GM23338 (cell line): ENCODE data around the gene PFKM. TPM values are rescaled to one million over a fixed set of nuclear protein-coding genes. Genes with fewer than 3 reads are reported as not detected.

ENCODE experiments used
- ATAC-seq: fragments of 200-7000 bp; cut with Tn5 transposase; 3 replicates; pipeline ENCODE4 v1.9.1; 2020
- DNase-seq: peaks from one replicate; pipeline ENCODE4 v3.0.0-alpha.2; 2015; ENCODE audit warnings: low spot score
- H2AFZ ChIP-seq: fragments of 200-600 bp; sonication (generic); 2 replicates; pipeline ENCODE4 v1.8.0; 2016; ENCODE audit warnings: antibody characterized with exemption, mild to moderate bottlenecking, moderate library complexity
- H3F3A ChIP-seq: fragments of 200-600 bp; sonication (generic); replicated peaks from 2 replicates; pipeline ENCODE4 v1.8.0; 2017; ENCODE audit warnings: antibody characterized with exemption, mixed run types, low read depth
- H3K27ac ChIP-seq: fragments of 200-600 bp; sonication (generic); 2 replicates; pipeline ENCODE4 v1.6.1; 2016; ENCODE audit warnings: low read depth
- H3K27me3 ChIP-seq: fragments of 200-600 bp; sonication (generic); 2 replicates; pipeline ENCODE4 v1.8.0; 2016; ENCODE audit warnings: mild to moderate bottlenecking, mixed run types, moderate library complexity; ENCODE audit not compliant: insufficient read depth
- H3K36me3 ChIP-seq: fragments of 200-600 bp; sonication (generic); 2 replicates; pipeline ENCODE4 v1.8.0; 2016; ENCODE audit warnings: mild to moderate bottlenecking; ENCODE audit not compliant: insufficient read depth
- H3K4me1 ChIP-seq: fragments of 200-600 bp; sonication (generic); 2 replicates; pipeline ENCODE4 v1.8.0; 2016; ENCODE audit warnings: mild to moderate bottlenecking, moderate library complexity; ENCODE audit not compliant: insufficient read depth
- H3K4me2 ChIP-seq: fragments of 200-600 bp; sonication (generic); 2 replicates; pipeline ENCODE4 v1.7.1; 2017; ENCODE audit warnings: mixed run types
- H3K4me3 ChIP-seq: fragments of 200-600 bp; sonication (generic); 2 replicates; pipeline ENCODE4 v1.6.1; 2016; ENCODE audit warnings: mixed run types
- H3K79me2 ChIP-seq: fragments of 200-600 bp; sonication (generic); replicated peaks from 2 replicates; pipeline ENCODE4 v1.8.0; 2017; ENCODE audit warnings: mild to moderate bottlenecking; ENCODE audit not compliant: insufficient read depth
- H3K9me2 ChIP-seq: fragments of 200-600 bp; sonication (generic); 2 replicates; pipeline ENCODE4 v1.8.0; 2017; ENCODE audit not compliant: insufficient read depth
- H4K20me1 ChIP-seq: fragments of 200-600 bp; sonication (generic); replicated peaks from 2 replicates; pipeline ENCODE4 v1.8.0; 2017; ENCODE audit warnings: mild to moderate bottlenecking; ENCODE audit not compliant: insufficient read depth
- H3K27ac Mint-ChIP-seq: 2 replicates; pipeline ENCODE4 v1.8.0; 2020; ENCODE audit warnings: inconsistent platforms, mild to moderate bottlenecking, moderate library complexity, mixed read lengths
- H3K27me3 Mint-ChIP-seq: 3 replicates; pipeline ENCODE4 v1.8.0; 2022; ENCODE audit warnings: low read depth, mild to moderate bottlenecking, moderate library complexity, mixed read lengths, inconsistent platforms; ENCODE audit not compliant: insufficient read depth, poor library complexity
- H3K36me3 Mint-ChIP-seq: 3 replicates; pipeline ENCODE4 v1.8.0; 2021; ENCODE audit warnings: low read depth, mild to moderate bottlenecking, inconsistent platforms, moderate library complexity, mixed read lengths
- H3K4me1 Mint-ChIP-seq: 3 replicates; pipeline ENCODE4 v1.8.0; 2020; ENCODE audit warnings: mild to moderate bottlenecking, inconsistent platforms, mixed read lengths
- H3K4me3 Mint-ChIP-seq: 3 replicates; pipeline ENCODE4 v1.8.0; 2021; ENCODE audit warnings: moderate library complexity, mild to moderate bottlenecking, inconsistent platforms, mixed read lengths
- H3K9me3 Mint-ChIP-seq: 3 replicates; pipeline ENCODE4 v1.8.0; 2020; ENCODE audit warnings: moderate library complexity, mild to moderate bottlenecking, inconsistent platforms, mixed read lengths
- CREB1 ChIP-seq: fragments of 250-450 bp; sonication (Bioruptor Pico); IDR thresholded peaks from 2 replicates; pipeline ENCODE4 v1.5.0; 2020; ENCODE audit warnings: low read depth, mild to moderate bottlenecking, moderate library complexity
- EZH2 ChIP-seq: fragments of 200-600 bp; sonication (generic); IDR thresholded peaks from one replicate; pipeline ENCODE4 v1.8.0; 2017; ENCODE audit warnings: antibody characterized with exemption, mild to moderate bottlenecking, low read depth; ENCODE audit not compliant: unreplicated experiment
- EZH2phosphoT487 ChIP-seq: fragments of 200-600 bp; sonication (generic); IDR thresholded peaks from one replicate; pipeline ENCODE4 v1.8.1; 2018; ENCODE audit warnings: antibody characterized with exemption; ENCODE audit not compliant: unreplicated experiment
- JUNB ChIP-seq: IDR thresholded peaks from one replicate; pipeline ENCODE4 v1.6.1; 2016; ENCODE audit warnings: antibody characterized with exemption; ENCODE audit not compliant: unreplicated experiment
- NANOG ChIP-seq: IDR thresholded peaks from 2 replicates; pipeline ENCODE4 v1.6.1; 2016; ENCODE audit warnings: antibody characterized with exemption, borderline replicate concordance
- POLR2AphosphoS5 ChIP-seq: IDR thresholded peaks from 2 replicates; pipeline ENCODE4 v1.6.1; 2016; ENCODE audit warnings: antibody characterized with exemption, low read depth
- STAT1 ChIP-seq: IDR thresholded peaks from one replicate; pipeline ENCODE4 v1.6.1; 2016; ENCODE audit warnings: antibody characterized with exemption; ENCODE audit not compliant: unreplicated experiment
- ZNF114 ChIP-seq: fragments of 250-450 bp; sonication (Bioruptor Pico); IDR thresholded peaks from 2 replicates; pipeline ENCODE4 v1.5.0; 2020; ENCODE audit warnings: mild to moderate bottlenecking, moderate library complexity
- ZNF331 ChIP-seq: fragments of 250-450 bp; sonication (Bioruptor Pico); IDR thresholded peaks from 2 replicates; pipeline ENCODE4 v1.5.0; 2020; ENCODE audit warnings: low read depth, mild to moderate bottlenecking, moderate library complexity
- polyA plus RNA-seq: library from polyadenylated mRNA; unstranded; fragments of >200 nt; fragmentation: Nextera tagmentation; extraction: Ambion mirVana; gene quantifications from 2 replicates; pipeline ENCODE4 v1.2.1, GENCODE V29; 2016
- total RNA-seq: library from RNA; depleted of rRNA; stranded (reverse); fragments of >200 nt; shearing (Covaris generic); gene quantifications from 2 replicates; pipeline ENCODE4 v1.2.3, GENCODE V29; 2014
- TF ChIP-seq, protein P1 (sequence below): IDR thresholded peaks from 2 replicates; pipeline ENCODE4 v1.6.1; 2016; ENCODE audit warnings: antibody characterized with exemption
- TF ChIP-seq, protein P2 (sequence below): fragments of 250-450 bp; sonication (Bioruptor Pico); IDR thresholded peaks from 2 replicates; pipeline ENCODE4 v1.5.0; 2020; ENCODE audit warnings: mild to moderate bottlenecking, moderate library complexity
- TF ChIP-seq, protein P3 (sequence below), 2 experiments: fragments of 200-600 bp in 1 of 2; sonication (generic) in 1 of 2; conservative IDR thresholded peaks; 2 replicates each; pipeline versions ENCODE4 v1.5.1 to v1.6.1; 2016 to 2017; ENCODE audit warnings: antibody characterized with exemption in 2 of 2, low read depth in 2 of 2, mild to moderate bottlenecking in 2 of 2, moderate library complexity in 1 of 2
- TF ChIP-seq, protein P4 (sequence below): IDR thresholded peaks from one replicate; pipeline ENCODE4 v1.6.1; 2018; ENCODE audit warnings: antibody characterized with exemption; ENCODE audit not compliant: unreplicated experiment

Gene PFKM
- total and polyA plus RNA-seq, 2 experiments from 2014 or later: 47.2 to 82.5 TPM

DNA sequence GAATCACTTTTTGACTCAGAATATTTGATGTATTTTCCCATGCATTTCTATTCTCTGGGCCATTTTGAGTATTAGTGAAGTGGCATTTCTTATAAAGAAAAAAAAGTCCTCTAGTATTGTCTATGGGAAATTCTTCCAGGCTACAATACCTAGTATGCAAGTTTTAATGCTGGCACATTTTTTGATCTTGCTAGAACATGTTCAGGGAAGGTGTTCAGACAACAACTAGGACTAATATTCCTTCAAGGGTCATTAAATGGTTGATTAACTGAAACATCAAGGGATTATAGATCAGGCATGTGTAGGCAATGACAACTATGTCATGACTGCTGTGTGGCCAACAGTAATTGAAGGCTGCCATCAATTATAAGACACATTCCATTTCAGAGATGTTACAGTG lies 71.9 kb downstream of the PFKM start:
- no peak for DNase-seq
- no peaks in the 10 kb centered on the region for H3K36me3 ChIP-seq
- Mint-ChIP-seq H3K4me1 (peaks cover 12% of the 10 kb centered on the region; the same call in 2 of the 3 replicates), H3K9me3 (no peaks in the 10 kb centered on the region), H3K36me3 (no peaks in the 10 kb centered on the region), H3K4me3 (no peak overlapping the region), H3K27me3 (peaks cover 10% of the 10 kb centered on the region), H3K27ac (no peak overlapping the region)
- peaks cover 38% of the 10 kb centered on the region; the same call in 1 of the 2 replicates for H3K27me3 ChIP-seq
- TF ChIP-seq ZNF331 (CRISPR knock-in tag) (no peak), STAT1 (no peak), EZH2phosphoT487 (no peak), ZNF114 (CRISPR knock-in tag) (no peak), NANOG (no peak), CREB1 (no peak), POLR2AphosphoS5 (no peak), EZH2 (no peak), JUNB (no peak)
- TF ChIP-seq, protein P1, sequence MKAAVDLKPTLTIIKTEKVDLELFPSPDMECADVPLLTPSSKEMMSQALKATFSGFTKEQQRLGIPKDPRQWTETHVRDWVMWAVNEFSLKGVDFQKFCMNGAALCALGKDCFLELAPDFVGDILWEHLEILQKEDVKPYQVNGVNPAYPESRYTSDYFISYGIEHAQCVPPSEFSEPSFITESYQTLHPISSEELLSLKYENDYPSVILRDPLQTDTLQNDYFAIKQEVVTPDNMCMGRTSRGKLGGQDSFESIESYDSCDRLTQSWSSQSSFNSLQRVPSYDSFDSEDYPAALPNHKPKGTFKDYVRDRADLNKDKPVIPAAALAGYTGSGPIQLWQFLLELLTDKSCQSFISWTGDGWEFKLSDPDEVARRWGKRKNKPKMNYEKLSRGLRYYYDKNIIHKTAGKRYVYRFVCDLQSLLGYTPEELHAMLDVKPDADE: no peak
- TF ChIP-seq, protein P2, sequence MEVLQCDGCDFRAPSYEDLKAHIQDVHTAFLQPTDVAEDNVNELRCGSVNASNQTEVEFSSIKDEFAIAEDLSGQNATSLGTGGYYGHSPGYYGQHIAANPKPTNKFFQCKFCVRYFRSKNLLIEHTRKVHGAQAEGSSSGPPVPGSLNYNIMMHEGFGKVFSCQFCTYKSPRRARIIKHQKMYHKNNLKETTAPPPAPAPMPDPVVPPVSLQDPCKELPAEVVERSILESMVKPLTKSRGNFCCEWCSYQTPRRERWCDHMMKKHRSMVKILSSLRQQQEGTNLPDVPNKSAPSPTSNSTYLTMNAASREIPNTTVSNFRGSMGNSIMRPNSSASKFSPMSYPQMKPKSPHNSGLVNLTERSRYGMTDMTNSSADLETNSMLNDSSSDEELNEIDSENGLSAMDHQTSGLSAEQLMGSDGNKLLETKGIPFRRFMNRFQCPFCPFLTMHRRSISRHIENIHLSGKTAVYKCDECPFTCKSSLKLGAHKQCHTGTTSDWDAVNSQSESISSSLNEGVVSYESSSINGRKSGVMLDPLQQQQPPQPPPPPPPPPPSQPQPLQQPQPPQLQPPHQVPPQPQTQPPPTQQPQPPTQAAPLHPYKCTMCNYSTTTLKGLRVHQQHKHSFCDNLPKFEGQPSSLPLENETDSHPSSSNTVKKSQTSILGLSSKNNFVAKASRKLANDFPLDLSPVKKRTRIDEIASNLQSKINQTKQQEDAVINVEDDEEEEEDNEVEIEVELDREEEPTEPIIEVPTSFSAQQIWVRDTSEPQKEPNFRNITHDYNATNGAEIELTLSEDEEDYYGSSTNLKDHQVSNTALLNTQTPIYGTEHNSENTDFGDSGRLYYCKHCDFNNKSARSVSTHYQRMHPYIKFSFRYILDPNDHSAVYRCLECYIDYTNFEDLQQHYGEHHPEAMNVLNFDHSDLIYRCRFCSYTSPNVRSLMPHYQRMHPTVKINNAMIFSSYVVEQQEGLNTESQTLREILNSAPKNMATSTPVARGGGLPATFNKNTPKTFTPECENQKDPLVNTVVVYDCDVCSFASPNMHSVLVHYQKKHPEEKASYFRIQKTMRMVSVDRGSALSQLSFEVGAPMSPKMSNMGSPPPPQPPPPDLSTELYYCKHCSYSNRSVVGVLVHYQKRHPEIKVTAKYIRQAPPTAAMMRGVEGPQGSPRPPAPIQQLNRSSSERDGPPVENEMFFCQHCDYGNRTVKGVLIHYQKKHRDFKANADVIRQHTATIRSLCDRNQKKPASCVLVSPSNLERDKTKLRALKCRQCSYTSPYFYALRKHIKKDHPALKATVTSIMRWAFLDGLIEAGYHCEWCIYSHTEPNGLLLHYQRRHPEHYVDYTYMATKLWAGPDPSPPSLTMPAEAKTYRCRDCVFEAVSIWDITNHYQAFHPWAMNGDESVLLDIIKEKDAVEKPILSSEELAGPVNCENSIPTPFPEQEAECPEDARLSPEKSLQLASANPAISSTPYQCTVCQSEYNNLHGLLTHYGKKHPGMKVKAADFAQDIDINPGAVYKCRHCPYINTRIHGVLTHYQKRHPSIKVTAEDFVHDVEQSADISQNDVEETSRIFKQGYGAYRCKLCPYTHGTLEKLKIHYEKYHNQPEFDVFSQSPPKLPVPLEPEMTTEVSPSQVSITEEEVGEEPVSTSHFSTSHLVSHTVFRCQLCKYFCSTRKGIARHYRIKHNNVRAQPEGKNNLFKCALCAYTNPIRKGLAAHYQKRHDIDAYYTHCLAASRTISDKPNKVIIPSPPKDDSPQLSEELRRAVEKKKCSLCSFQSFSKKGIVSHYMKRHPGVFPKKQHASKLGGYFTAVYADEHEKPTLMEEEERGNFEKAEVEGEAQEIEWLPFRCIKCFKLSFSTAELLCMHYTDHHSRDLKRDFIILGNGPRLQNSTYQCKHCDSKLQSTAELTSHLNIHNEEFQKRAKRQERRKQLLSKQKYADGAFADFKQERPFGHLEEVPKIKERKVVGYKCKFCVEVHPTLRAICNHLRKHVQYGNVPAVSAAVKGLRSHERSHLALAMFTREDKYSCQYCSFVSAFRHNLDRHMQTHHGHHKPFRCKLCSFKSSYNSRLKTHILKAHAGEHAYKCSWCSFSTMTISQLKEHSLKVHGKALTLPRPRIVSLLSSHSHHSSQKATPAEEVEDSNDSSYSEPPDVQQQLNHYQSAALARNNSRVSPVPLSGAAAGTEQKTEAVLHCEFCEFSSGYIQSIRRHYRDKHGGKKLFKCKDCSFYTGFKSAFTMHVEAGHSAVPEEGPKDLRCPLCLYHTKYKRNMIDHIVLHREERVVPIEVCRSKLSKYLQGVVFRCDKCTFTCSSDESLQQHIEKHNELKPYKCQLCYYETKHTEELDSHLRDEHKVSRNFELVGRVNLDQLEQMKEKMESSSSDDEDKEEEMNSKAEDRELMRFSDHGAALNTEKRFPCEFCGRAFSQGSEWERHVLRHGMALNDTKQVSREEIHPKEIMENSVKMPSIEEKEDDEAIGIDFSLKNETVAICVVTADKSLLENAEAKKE (CRISPR knock-in tag): no peak
- TF ChIP-seq, protein P3, sequence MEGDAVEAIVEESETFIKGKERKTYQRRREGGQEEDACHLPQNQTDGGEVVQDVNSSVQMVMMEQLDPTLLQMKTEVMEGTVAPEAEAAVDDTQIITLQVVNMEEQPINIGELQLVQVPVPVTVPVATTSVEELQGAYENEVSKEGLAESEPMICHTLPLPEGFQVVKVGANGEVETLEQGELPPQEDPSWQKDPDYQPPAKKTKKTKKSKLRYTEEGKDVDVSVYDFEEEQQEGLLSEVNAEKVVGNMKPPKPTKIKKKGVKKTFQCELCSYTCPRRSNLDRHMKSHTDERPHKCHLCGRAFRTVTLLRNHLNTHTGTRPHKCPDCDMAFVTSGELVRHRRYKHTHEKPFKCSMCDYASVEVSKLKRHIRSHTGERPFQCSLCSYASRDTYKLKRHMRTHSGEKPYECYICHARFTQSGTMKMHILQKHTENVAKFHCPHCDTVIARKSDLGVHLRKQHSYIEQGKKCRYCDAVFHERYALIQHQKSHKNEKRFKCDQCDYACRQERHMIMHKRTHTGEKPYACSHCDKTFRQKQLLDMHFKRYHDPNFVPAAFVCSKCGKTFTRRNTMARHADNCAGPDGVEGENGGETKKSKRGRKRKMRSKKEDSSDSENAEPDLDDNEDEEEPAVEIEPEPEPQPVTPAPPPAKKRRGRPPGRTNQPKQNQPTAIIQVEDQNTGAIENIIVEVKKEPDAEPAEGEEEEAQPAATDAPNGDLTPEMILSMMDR (conservative IDR thresholded peaks at IDR 0.05; ENCODE audit: low read depth in 2 of 2): no peak
- TF ChIP-seq, protein P4, sequence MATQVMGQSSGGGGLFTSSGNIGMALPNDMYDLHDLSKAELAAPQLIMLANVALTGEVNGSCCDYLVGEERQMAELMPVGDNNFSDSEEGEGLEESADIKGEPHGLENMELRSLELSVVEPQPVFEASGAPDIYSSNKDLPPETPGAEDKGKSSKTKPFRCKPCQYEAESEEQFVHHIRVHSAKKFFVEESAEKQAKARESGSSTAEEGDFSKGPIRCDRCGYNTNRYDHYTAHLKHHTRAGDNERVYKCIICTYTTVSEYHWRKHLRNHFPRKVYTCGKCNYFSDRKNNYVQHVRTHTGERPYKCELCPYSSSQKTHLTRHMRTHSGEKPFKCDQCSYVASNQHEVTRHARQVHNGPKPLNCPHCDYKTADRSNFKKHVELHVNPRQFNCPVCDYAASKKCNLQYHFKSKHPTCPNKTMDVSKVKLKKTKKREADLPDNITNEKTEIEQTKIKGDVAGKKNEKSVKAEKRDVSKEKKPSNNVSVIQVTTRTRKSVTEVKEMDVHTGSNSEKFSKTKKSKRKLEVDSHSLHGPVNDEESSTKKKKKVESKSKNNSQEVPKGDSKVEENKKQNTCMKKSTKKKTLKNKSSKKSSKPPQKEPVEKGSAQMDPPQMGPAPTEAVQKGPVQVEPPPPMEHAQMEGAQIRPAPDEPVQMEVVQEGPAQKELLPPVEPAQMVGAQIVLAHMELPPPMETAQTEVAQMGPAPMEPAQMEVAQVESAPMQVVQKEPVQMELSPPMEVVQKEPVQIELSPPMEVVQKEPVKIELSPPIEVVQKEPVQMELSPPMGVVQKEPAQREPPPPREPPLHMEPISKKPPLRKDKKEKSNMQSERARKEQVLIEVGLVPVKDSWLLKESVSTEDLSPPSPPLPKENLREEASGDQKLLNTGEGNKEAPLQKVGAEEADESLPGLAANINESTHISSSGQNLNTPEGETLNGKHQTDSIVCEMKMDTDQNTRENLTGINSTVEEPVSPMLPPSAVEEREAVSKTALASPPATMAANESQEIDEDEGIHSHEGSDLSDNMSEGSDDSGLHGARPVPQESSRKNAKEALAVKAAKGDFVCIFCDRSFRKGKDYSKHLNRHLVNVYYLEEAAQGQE: no peak
- no peak for ATAC-seq
- no peaks in the 10 kb centered on the region for H4K20me1 ChIP-seq
- H3K27ac ChIP-seq: no peak overlapping the region
- H3F3A ChIP-seq: no peaks in the 10 kb centered on the region
- no peaks in the 10 kb centered on the region for H3K9me2 ChIP-seq
- no peak overlapping the region for H2AFZ ChIP-seq
- H3K4me3 ChIP-seq: no peak overlapping the region
- peaks cover under 1% of the 10 kb centered on the region; the same call in 1 of the 2 replicates for H3K4me1 ChIP-seq
- no peak overlapping the region for H3K4me2 ChIP-seq
- H3K79me2 ChIP-seq: no peaks in the 10 kb centered on the region
